HL-60 (cell line): ENCODE measurements around the gene TMBIM4.

Source experiments
- DNase-seq, 2 experiments: peaks; one replicate each; pipeline ENCODE4 v3.0.0-alpha.2; 2010 to 2020; ENCODE audit warnings: low read depth in 1 of 2, low spot score in 1 of 2
- H3K27ac ChIP-seq: fragments of 250-450 bp; sonication (Bioruptor Pico); replicated peaks from 2 replicates; pipeline ENCODE4 v1.5.1; 2020; ENCODE audit warnings: mild to moderate bottlenecking, moderate library complexity
- H3K27me3 ChIP-seq: fragments of 250-450 bp; sonication (Bioruptor Pico); 2 replicates; pipeline ENCODE4 v1.5.1; 2021; ENCODE audit warnings: mild to moderate bottlenecking, moderate library complexity; ENCODE audit not compliant: insufficient read depth, poor library complexity, severe bottlenecking
- H3K4me3 ChIP-seq: replicated peaks from 2 replicates; pipeline ENCODE4 v1.5.1; 2011; ENCODE audit warnings: mild to moderate bottlenecking, control low read depth, low read length; ENCODE audit not compliant: insufficient read depth
- GABPA ChIP-seq: IDR thresholded peaks from 2 replicates; pipeline ENCODE4 v1.6.1; 2012; ENCODE audit warnings: low read depth
- POLR2AphosphoS5 ChIP-seq: IDR thresholded peaks from 2 replicates; pipeline ENCODE4 v1.6.1; 2012; ENCODE audit warnings: low read depth
- REST ChIP-seq: IDR thresholded peaks from 2 replicates; pipeline ENCODE4 v1.6.1; 2012; ENCODE audit warnings: low read depth; ENCODE audit not compliant: insufficient replicate concordance
- SPI1 ChIP-seq: IDR thresholded peaks from 2 replicates; pipeline ENCODE4 v1.6.1; 2012; ENCODE audit warnings: low read depth, mild to moderate bottlenecking, borderline replicate concordance
- TF ChIP-seq, protein P1 (sequence below): IDR thresholded peaks from one replicate; pipeline ENCODE4 v1.5.1; 2011; ENCODE audit warnings: low read length, control low read depth, inconsistent platforms; ENCODE audit not compliant: insufficient read depth

The TMBIM4 gene

GRCh38 chr12:66109056-66109455, 60.7 kb downstream of the TMBIM4 start:
- H3K4me3 ChIP-seq: no peak overlapping the region
- H3K27ac ChIP-seq: no peak overlapping the region
- H3K27me3 ChIP-seq: no peaks in the 10 kb centered on the region
- DNase-seq: no peak
- no peak for TF ChIP-seq REST
- TF ChIP-seq POLR2AphosphoS5: no peak
- TF ChIP-seq, protein P1, sequence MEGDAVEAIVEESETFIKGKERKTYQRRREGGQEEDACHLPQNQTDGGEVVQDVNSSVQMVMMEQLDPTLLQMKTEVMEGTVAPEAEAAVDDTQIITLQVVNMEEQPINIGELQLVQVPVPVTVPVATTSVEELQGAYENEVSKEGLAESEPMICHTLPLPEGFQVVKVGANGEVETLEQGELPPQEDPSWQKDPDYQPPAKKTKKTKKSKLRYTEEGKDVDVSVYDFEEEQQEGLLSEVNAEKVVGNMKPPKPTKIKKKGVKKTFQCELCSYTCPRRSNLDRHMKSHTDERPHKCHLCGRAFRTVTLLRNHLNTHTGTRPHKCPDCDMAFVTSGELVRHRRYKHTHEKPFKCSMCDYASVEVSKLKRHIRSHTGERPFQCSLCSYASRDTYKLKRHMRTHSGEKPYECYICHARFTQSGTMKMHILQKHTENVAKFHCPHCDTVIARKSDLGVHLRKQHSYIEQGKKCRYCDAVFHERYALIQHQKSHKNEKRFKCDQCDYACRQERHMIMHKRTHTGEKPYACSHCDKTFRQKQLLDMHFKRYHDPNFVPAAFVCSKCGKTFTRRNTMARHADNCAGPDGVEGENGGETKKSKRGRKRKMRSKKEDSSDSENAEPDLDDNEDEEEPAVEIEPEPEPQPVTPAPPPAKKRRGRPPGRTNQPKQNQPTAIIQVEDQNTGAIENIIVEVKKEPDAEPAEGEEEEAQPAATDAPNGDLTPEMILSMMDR: no peak

GRCh38 chr12:66108386-66108785, 61.4 kb downstream of the TMBIM4 start:
- H3K4me3 ChIP-seq: no peak overlapping the region
- H3K27ac ChIP-seq: no peak overlapping the region
- no peaks in the 10 kb centered on the region for H3K27me3 ChIP-seq
- TF ChIP-seq SPI1 (no peak), REST (no peak), GABPA (no peak), POLR2AphosphoS5 (no peak)
- TF ChIP-seq, protein P1: no peak
- DNase-seq: no peak

- TF ChIP-seq, protein P1: peak; percentile 50
- no peak for TF ChIP-seq POLR2AphosphoS5
- peak; percentile 83 to 92 for DNase-seq
- H3K27ac ChIP-seq: no peak overlapping the region
- no peaks in the 10 kb centered on the region for H3K27me3 ChIP-seq
- H3K4me3 ChIP-seq: no peak overlapping the region
Measured at GRCh38 chr12:66107451-66107915, 62.3 kb downstream of the TMBIM4 start.

GRCh38 chr12:66103016-66103913, 66.5 kb downstream of the TMBIM4 start:
- TF ChIP-seq POLR2AphosphoS5: no peak
- TF ChIP-seq REST: no peak
- TF ChIP-seq, protein P1: no peak
- TF ChIP-seq GABPA: no peak
- no peak for TF ChIP-seq SPI1
- Histone ChIP-seq H3K27ac (no peak overlapping the region), H3K4me3 (no peak overlapping the region), H3K27me3 (no peaks in the 10 kb centered on the region)
- DNase-seq: no peak
